NCI-H345 treated with DMSO at 0.1 percent for 48 hours (cell line): ENCODE data around the gene CHMP4A.
A peak's percentile ranks its signal among the peaks of the same experiment; 100 is the strongest.

Experiments used
- DNase-seq: peaks from one replicate; lab custom pipeline; 2025; ENCODE audit not compliant: unreplicated experiment; lab: John Stamatoyannopoulos, UW

CHMP4A gene, protein sequence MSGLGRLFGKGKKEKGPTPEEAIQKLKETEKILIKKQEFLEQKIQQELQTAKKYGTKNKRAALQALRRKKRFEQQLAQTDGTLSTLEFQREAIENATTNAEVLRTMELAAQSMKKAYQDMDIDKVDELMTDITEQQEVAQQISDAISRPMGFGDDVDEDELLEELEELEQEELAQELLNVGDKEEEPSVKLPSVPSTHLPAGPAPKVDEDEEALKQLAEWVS

DNA sequence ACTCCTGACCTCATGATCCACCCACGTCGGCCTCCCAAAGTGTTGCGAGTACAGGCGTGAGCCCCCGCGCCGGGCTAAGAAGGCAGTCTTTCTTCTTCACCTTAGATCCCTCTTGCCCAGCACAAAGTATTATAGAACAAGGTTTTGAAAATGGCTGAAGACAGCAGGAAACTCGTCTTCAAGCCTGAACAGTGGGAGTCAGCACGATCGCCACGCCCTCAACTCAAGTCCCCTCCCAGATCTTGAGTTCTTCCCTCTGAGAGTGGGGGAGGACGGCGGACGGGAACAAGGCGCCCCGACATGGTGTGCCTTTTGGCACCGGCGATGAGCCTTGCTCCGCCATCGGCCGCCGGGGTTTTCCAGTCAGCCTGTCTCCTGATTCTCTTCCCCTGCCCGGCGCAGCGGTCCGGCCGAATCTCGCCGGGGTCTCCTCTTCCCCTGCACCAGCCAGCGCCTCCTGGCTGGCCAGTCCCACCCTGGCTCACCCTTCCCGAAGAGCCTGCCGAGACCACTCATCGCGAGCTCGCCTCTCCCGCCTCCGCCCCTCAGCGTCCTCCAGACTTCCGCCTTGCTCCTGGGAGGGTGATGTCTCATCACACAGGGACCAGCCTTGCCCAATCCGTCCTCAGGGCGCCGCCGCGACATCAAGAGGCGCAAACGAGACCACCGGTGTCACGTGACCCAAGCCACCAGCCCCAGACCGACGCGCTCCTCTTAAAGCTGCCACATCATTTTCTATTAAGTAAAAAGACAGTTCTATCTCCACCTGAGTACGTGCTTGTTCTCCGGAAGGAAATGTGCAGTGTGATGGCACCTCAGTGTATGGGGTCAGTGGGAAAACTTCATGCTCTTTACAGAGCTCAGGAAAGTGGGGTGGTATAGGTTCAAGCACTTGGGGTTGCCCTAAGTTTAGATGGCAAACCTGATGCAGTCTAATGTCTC is at the start of gene CHMP4A:
TSS of gene CHMP4A (minus strand) at position 565 of the 942 bp plus-strand sequence. CDS start at position 516, 49 bp downstream.
- peak; percentile 84 for DNase-seq

DNA sequence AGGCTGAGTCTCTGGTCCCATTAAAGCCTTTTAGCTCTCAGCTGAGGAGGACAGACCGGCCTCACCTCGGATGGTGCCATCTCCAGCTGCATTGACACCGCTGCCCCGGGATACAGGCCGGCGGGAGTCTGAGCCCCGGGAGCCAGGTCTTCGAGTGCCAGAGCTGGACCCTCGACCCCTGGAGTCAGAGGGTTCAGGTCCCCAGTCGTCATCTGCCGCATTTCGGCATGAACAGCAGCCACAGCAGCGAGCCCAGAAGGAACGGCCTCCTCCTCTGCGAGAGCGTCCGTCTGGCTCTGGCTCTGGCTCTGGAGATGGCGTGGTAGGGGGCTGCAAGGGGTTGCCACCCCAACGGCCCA is 48.7 kb upstream of the CHMP4A start:
- no peak for DNase-seq

DNA sequence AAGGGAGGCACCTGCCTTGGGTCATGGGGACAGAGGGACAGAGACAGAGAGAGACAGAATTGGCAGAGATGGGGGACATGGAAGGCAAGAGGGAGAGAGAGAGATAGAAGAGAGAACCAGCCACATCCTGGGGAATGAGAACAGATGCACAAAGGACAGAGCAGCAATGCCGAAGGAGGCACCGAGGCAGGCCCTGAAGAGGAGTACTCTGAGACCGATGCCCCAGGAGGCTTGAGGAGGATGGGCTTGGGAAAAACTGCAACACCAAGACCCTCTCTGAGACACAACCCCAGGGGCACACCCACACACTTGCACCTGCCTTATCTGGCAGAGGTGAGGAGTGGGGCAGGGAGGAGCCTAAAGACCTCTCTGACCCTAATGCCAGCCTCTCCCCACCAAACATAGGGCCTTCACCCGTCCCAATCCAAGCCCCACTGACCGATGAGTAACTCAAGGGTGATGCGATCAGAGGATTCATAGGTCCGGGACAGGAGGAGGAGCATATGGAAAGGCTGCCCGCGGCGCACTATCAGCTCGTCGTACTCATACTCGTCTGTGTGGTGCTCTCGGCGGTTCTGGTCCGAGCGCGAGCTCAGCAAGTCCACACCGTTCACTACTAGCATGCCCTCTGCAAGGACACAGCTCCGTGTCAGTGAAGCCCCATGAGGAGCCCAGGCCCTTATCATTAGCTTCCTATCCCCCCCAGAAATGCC is 48.1 kb upstream of the CHMP4A start:
- DNase-seq = no peak

GRCh38 chr14:24260780-24261157 is 47.5 kb upstream of the CHMP4A start:
- DNase-seq = no peak

- DNase-seq = no peak
These were observed 46.9 kb upstream of the CHMP4A start for GRCh38 chr14:24260026-24260779.

- DNase-seq = no peak
These were observed 46.2 kb upstream of the CHMP4A start for GRCh38 chr14:24259282-24260025.

DNA sequence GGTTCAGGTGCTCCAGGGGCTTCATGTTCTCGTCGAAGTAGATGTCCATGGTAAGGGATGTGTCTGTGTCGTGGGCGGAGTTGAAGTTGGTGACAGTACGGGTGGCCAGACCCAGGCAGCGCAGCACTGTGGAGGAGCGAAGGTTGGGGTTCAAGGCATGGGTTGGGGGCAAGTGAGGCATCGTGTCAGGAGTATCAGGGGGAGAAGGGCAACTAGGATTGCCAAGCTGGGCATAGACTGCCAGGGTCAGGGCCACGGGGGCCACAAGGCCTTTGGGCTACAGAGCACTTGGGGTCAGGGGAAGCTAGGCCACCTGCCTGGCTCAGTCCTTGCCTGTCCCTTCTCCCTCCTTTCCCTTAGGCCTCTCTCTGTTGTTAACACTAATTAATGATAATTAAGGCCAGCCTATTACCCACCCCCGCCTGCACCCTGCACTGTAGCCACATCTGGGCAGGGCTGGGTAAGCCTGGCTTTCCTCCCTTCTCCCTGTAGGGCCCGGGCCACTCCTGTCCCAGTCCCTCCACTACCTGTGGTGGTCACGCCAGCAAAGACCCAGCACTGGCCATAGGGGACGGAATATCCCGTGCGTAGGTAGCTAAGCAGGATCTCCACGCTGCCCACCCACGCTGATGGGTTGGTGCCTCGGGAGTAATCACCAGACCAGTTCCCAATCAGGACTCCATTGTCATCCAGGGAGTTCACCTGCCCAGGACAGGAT is 45.4 kb upstream of the CHMP4A start:
- DNase-seq = no peak

GRCh38 chr14:24258119-24258518 is 44.8 kb upstream of the CHMP4A start:
- no peak for DNase-seq

GRCh38 chr14:24256960-24257359 is 43.7 kb upstream of the CHMP4A start:
- no peak for DNase-seq

- DNase-seq = no peak
These were observed 42.8 kb upstream of the CHMP4A start for GRCh38 chr14:24255931-24256711.

- DNase-seq = no peak
These were observed 42.1 kb upstream of the CHMP4A start for GRCh38 chr14:24255438-24255837.

- DNase-seq = no peak
These were observed 41.5 kb upstream of the CHMP4A start for GRCh38 chr14:24254630-24255392.

- no peak for DNase-seq
These were observed 40.6 kb upstream of the CHMP4A start for GRCh38 chr14:24253936-24254335.

- DNase-seq = no peak
These were observed 39.2 kb upstream of the CHMP4A start for GRCh38 chr14:24252289-24253124.

GRCh38 chr14:24251880-24252288 is 38.6 kb upstream of the CHMP4A start:
- no peak for DNase-seq

DNA sequence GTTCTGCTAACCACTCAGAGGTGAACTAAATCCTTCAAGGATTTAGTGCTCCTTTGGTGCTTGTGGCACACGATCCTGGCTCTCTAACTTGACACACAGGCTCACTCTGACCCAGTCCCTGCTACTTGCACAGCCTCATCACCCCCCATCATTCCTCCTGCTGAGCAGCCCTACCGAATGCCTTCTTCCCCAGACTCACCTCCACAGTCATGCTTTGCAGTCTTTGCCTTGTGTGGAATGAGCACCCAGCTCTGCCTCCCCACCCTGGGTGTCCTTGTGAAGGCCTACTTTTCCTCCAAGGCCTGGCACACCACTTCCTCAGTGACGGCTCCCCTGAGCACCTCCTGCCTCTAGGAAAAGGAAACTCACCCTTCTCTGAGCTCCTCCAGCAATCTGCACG is 37.1 kb upstream of the CHMP4A start:
- no peak for DNase-seq
